Stomach (tissue), 9 donors: Measurements from ENCODE around the gene GALNT5. TPM values are rescaled to one million over a fixed set of nuclear protein-coding genes. Genes with fewer than 3 reads are reported as not detected.

Source experiments
- DNase-seq, 2 donors: peaks; one replicate each; pipeline versions ENCODE4 v3.0.0 to v3.0.0-alpha.2; 2013 to 2019
- H3K27ac ChIP-seq, 5 donors: fragments of 200-600 bp in 4 of 5; sonication (generic) in 4 of 5; one replicate each; pipeline ENCODE4 v1.5.1; 2013 to 2019; ENCODE audit warnings: mild to moderate bottlenecking in 1 of 5, moderate library complexity in 1 of 5
- H3K27me3 ChIP-seq, 3 donors: fragments of 200-600 bp; sonication (generic); one replicate each; pipeline ENCODE4 v1.5.1; 2017 to 2019; ENCODE audit warnings: mixed run types in 1 of 3
- H3K36me3 ChIP-seq, 4 donors: fragments of 200-600 bp; sonication (generic); 1 replicate in 3 of 4; 2 replicates in 1 of 4; pipeline ENCODE4 v1.5.1; 2016 to 2019
- H3K4me1 ChIP-seq, 4 donors: fragments of 200-600 bp; sonication (generic); one replicate each; pipeline ENCODE4 v1.5.1; 2016 to 2019
- H3K4me3 ChIP-seq, 4 donors: fragments of 200-600 bp; sonication (generic) in 3 of 4; one replicate each; pipeline ENCODE4 v1.5.1; 2016 to 2019; ENCODE audit warnings: mild to moderate bottlenecking in 1 of 4
- H3K9me3 ChIP-seq, 4 donors: fragments of 200-600 bp; sonication (generic); one replicate each; pipeline ENCODE4 v1.5.1; 2016 to 2019
- EP300 ChIP-seq: sonication (generic); formaldehyde crosslinking; IDR thresholded peaks from one replicate; pipeline ENCODE4 v1.6.1; 2017; ENCODE audit warnings: antibody characterized with exemption
- POLR2A ChIP-seq, 4 donors: fragments of 450-650 bp; IDR thresholded peaks; one replicate each; pipeline ENCODE4 v1.6.1; 2016; ENCODE audit warnings: antibody characterized with exemption in 4 of 4, control low read depth in 2 of 4, mild to moderate bottlenecking in 1 of 4, moderate library complexity in 1 of 4
- POLR2AphosphoS5 ChIP-seq, 3 donors: sonication (generic); formaldehyde crosslinking; IDR thresholded peaks; one replicate each; pipeline ENCODE4 v1.6.1; 2016; ENCODE audit warnings: antibody characterized with exemption in 3 of 3
- WGBS, 5 donors: extraction: QIAGEN DNeasy Blood & Tissue Kit in 3 of 5; methylation state at CpG; one replicate each; pipeline versions ENCODE4 v1.1.5 to v1.1.7; 2013 to 2018; 5-methylcytosine and 5-hydroxymethylcytosine counted together
- intact Hi-C: fragments of 100-400 bp; cut with DNase I; formaldehyde crosslinking; loops from one replicate; pipeline ENCODE4 v1.15.1; 2023; ENCODE audit warnings: low total_unique reads
- polyA plus RNA-seq, 3 donors: library from polyadenylated mRNA; stranded (reverse); fragments of 200-250 nt; gene quantifications; one replicate each; pipeline ENCODE4 v1.2.3, GENCODE V29; 2013
- total RNA-seq, 5 donors: library from RNA; depleted of rRNA; stranded (reverse); fragments of >200 nt; gene quantifications; one replicate each; pipeline versions ENCODE4 v1.1.0 to v1.2.3, GENCODE V29; 2014 to 2016
- TF ChIP-seq, protein P1 (sequence below), 7 experiments: fragments of 450-650 bp in 4 of 7; fragments of 200-600 bp in 3 of 7; sonication (generic) in 3 of 7; IDR thresholded peaks; one replicate each; pipeline ENCODE4 v1.5.1; 2016 to 2019; ENCODE audit warnings: antibody characterized with exemption in 7 of 7, control low read depth in 2 of 7, mild to moderate bottlenecking in 1 of 7
- donor health status: healthy with polysubstance abuse.
- donor health status: Bipolar disorder and iron deficiency.
- donor health status: healthy.

The GALNT5 gene
- total and polyA plus RNA-seq, 8 donors = 1.1 to 27.5 (median 2.3) TPM

DNA sequence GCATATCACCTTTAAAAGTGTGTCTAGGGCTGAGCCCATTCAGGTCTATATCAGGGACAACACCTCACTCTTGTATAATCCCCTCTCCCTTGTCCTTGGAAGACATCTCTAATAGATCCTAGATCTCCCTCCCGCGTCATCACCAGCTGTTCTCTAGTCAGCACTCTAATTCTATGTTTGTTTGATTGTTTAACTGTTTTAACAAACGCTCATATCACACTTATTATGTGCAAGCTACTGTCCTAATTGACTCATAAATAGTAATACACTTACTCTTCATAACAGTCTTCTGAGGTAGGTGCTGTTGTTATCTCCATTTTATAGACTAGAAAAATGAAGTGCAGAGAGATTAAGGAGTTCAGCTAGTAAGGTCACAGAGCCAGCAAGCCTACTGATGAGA is 69.7 kb downstream of the GALNT5 start:
- H3K27ac ChIP-seq = no peak overlapping the region
- no peak for TF ChIP-seq POLR2A (IDR thresholded peaks at IDR 0.05)
- no peak for TF ChIP-seq POLR2AphosphoS5 (IDR thresholded peaks at IDR 0.05)
- no peak for TF ChIP-seq EP300
- TF ChIP-seq, protein P1, sequence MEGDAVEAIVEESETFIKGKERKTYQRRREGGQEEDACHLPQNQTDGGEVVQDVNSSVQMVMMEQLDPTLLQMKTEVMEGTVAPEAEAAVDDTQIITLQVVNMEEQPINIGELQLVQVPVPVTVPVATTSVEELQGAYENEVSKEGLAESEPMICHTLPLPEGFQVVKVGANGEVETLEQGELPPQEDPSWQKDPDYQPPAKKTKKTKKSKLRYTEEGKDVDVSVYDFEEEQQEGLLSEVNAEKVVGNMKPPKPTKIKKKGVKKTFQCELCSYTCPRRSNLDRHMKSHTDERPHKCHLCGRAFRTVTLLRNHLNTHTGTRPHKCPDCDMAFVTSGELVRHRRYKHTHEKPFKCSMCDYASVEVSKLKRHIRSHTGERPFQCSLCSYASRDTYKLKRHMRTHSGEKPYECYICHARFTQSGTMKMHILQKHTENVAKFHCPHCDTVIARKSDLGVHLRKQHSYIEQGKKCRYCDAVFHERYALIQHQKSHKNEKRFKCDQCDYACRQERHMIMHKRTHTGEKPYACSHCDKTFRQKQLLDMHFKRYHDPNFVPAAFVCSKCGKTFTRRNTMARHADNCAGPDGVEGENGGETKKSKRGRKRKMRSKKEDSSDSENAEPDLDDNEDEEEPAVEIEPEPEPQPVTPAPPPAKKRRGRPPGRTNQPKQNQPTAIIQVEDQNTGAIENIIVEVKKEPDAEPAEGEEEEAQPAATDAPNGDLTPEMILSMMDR (IDR thresholded peaks at IDR 0.05) = no peak
- peaks cover 0 to 24% (median 18%) of the 10 kb centered on the region in 4 donors for H3K4me1 ChIP-seq
- intact Hi-C loops = loop anchor here (10.0 kb wide), 1 partner anchor 168 kb away; no protein-coding TSS in a partner anchor
- H3K4me3 ChIP-seq = no peak overlapping the region
- WGBS, 5 donors = 62 to 74% (median 70%) methylated on average over 3 of the region's 3 CpGs
- H3K36me3 ChIP-seq = no peaks in the 10 kb centered on the region
- no peak for DNase-seq
- no peaks in the 10 kb centered on the region for H3K9me3 ChIP-seq
- no peaks in the 10 kb centered on the region for H3K27me3 ChIP-seq

DNA sequence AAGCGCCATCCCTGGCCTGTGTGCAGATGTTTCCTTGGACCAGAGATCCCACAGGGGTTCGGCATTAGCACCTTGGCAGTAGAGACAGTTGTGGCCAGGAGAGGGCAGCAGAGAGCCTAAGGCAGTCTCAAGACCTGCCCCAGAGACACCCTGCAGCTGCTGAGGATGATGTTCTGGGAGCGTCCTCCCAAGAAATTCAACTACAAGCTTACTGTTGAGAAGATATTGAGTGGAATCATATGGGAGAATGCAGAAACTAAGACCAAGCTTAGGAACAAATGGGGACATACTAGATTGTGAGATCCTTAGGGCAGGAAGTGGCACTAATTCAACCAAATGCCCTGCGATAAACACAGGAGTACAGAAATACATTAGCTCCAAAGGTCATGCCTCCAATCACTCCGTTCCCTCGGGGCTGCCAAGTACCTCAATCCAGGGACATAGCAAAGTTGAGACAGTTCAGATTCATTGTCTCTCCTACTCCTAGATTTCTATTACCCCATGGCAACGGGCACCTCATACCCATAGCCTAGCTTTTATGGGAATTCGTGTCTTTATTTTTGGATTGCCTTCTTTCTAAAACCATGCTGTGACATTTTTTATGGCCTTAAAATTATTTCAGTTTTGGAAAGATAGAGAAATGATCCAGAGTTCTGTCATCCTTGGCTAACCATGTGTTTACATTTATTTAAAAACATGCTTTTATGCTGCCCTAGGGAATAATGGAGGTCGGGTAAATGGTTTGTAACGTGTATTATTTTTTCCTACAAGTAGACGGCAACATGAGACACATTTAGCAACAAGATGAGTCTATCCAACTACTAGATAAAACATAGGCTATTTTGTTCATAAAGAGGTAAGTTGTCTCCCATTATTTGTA is 70.4 kb downstream of the GALNT5 start:
- Histone ChIP-seq H3K27ac (peak overlapping the region in 1 of 5 donors; percentile 62), H3K4me3 (no peak overlapping the region), H3K4me1 (peaks cover 0 to 24% (median 18%) of the 10 kb centered on the region in 4 donors), H3K27me3 (no peaks in the 10 kb centered on the region), H3K36me3 (no peaks in the 10 kb centered on the region), H3K9me3 (no peaks in the 10 kb centered on the region)
- DNase-seq = peak; percentile 89 to 93
- WGBS, 5 donors = 35 to 40% (median 39%) methylated on average over 11 of the region's 11 CpGs
- TF ChIP-seq POLR2AphosphoS5 (IDR thresholded peaks at IDR 0.05) (peak in 1 of 3 donors; percentile 7), POLR2A (IDR thresholded peaks at IDR 0.05) (no peak), EP300 (no peak)
- TF ChIP-seq, protein P1 (IDR thresholded peaks at IDR 0.05) = peak in 5 of 7 experiments; percentile 69 to 88 (median 82)
- intact Hi-C loops = loop anchor here (10.0 kb wide), 1 partner anchor 167 kb away; no protein-coding TSS in a partner anchor

GRCh38 chr2:157329524-157329923 is 72.0 kb downstream of the GALNT5 start:
- DNase-seq = peak; percentile 72 to 75
- Histone ChIP-seq H3K4me3 (no peak overlapping the region), H3K27ac (peak overlapping the region in 4 of 5 donors; percentile 17 to 62 (median 52)), H3K27me3 (no peaks in the 10 kb centered on the region), H3K4me1 (peaks cover 0 to 20% (median 18%) of the 10 kb centered on the region in 4 donors), H3K9me3 (no peaks in the 10 kb centered on the region), H3K36me3 (no peaks in the 10 kb centered on the region)
- TF ChIP-seq POLR2A (IDR thresholded peaks at IDR 0.05) (no peak), POLR2AphosphoS5 (IDR thresholded peaks at IDR 0.05) (peak in 1 of 3 donors; percentile 76), EP300 (no peak)
- TF ChIP-seq, protein P1 (IDR thresholded peaks at IDR 0.05) = no peak
- WGBS, 5 donors = 25 to 63% (median 45%) methylated on average over 9 of the region's 9 CpGs
- intact Hi-C loops = loop anchor here (10.0 kb wide), 1 partner anchor 165 kb away; no protein-coding TSS in a partner anchor

GRCh38 chr2:157333304-157334047 is 76.0 kb downstream of the GALNT5 start:
- no peaks in the 10 kb centered on the region for H3K27me3 ChIP-seq
- intact Hi-C loops = no loop called here
- H3K4me3 ChIP-seq = no peak overlapping the region
- peaks cover 0 to 9% (median 7%) of the 10 kb centered on the region in 4 donors for H3K4me1 ChIP-seq
- WGBS, 5 donors = 91 to 100% (median 98%) methylated on average over 2 of the region's 2 CpGs
- TF ChIP-seq POLR2AphosphoS5 (IDR thresholded peaks at IDR 0.05) = no peak
- TF ChIP-seq POLR2A (IDR thresholded peaks at IDR 0.05) = no peak
- no peak for TF ChIP-seq EP300
- TF ChIP-seq, protein P1 (IDR thresholded peaks at IDR 0.05) = no peak
- no peak overlapping the region for H3K27ac ChIP-seq
- no peaks in the 10 kb centered on the region for H3K9me3 ChIP-seq
- H3K36me3 ChIP-seq = no peaks in the 10 kb centered on the region
- no peak for DNase-seq
